K562 treated with DMSO at 1 percent for 12 hours (cell line): ENCODE measurements around the gene TUBA1C. TPM values are rescaled to one million over a fixed set of nuclear protein-coding genes. Genes with fewer than 3 reads are reported as not detected.

Experiments
- total RNA-seq: library from RNA; unstranded; fragments of 300-600 nt; gene quantifications from 2 replicates; pipeline ENCODE4 v1.2.3, GENCODE V29; 2022; ENCODE audit not compliant: insufficient read depth

Gene TUBA1C
- total RNA-seq: 697 and 747 TPM in 2 replicates

DNA sequence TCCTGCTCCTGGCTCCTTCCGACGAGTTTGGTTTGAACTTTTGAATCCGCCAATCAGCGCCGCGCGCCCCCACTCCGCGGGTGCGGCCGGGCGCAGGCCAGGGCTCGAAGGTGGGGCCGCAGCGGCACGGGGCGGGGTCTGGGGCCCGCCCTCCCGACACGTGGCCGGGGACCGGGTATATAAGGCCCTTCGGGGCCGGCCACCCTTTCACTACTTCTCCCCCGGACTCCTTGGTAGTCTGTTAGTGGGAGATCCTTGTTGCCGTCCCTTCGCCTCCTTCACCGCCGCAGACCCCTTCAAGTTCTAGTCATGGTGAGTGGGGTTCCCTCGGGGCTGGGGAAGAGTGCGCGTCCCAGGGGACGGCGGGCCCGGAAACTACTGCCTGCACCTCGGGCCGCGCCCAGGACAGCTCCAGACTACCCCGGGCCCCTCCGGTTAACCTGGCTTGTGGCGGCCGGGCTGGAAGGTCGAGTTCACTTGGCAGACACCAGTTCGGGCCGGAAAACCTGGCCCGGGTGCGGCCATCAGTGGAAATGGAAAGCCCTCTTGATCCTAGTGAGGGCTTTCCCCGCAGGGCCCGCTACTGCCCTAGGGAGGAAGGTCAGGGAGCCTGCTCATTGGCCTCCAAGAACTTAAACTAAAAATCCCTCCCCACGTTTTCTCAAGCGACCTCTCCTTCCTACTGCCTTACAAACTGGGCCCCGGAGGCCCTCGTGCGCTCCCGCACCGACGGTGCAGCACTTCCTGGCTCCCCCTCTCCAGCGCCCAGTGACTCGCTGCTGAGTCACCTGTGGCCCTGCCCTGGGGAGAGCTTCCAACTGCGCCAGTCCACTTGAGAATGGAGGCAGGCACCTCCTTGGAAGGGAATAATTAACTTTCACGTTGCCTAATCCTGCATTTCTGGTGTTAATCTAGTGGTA lies at the start of gene TUBA1C:
Gene TUBA1C (plus strand): TSS at position 210 of the 920 bp plus-strand sequence. CDS start 100 bp downstream, at position 310.

DNA sequence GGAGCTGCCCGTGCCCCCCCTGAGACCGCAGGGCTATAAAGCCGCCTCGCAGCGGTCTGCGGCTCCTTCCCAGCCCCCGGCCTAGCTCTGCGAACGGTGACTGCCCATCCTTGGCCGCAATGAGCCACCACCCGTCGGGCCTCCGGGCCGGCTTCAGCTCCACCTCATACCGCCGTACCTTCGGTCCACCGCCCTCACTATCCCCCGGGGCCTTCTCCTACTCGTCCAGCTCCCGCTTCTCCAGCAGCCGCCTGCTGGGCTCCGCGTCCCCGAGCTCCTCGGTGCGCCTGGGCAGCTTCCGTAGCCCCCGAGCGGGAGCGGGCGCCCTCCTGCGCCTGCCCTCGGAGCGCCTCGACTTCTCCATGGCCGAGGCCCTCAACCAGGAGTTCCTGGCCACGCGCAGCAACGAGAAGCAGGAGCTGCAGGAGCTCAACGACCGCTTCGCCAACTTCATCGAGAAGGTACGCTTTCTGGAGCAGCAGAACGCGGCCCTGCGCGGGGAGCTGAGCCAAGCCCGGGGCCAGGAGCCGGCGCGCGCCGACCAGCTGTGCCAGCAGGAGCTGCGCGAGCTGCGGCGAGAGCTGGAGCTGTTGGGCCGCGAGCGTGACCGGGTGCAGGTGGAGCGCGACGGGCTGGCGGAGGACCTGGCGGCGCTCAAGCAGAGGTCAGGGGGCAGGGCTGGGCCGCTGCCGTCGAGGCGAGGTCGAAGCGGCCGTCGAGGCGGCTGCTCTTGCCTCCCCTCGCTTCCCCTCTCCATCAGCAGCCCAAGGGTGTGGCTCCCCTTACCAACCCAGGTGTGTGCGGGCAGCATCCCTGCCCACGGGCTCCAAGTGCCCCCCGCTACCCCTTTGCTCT lies 30.4 kb downstream of the TUBA1C start, which contains the start of gene PRPH:
Gene PRPH (plus strand): TSS at position 66 of the 855 bp plus-strand sequence. CDS start 54 bp downstream, at position 120.

DNA sequence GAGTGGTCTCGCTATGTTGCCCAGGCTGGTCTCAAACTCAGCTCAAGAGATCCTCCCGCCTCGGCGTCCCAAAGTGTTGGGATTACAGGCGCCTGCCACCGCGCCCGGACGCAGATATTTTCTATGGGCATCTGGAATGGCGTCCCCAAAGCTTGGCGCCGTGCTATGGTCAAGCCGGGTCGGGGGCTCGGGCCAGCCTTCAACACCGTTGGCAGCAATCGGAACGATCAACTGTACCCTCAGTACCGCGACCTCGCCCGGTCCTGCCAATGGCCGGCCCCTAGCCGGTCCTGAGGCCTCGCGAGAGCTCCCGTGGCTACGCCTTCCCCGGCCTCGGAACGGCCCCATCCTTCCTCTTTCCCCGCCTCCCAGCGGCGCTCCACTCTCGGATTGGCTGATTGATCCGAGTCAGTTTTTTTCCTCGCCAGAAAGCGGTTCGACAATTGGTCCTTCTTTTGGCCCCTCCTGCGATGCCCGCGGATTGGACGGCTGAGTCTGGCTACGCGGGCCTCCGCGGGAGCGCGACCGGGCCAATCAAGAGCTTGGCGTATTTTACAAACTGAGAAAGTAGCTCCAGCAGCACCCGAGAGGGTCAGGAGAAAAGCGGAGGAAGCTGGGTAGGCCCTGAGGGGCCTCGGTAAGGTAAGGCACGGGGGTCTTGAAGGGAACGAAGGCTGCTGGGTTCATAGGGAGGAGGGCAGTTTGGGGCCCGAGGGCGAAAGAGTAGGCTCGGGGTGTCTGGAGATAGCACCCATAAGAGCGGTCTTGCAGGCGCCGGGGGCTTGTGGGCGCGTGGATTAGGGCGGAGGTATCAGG lies 58.0 kb downstream of the TUBA1C start, which contains the start of gene TROAP:
Gene TROAP (plus strand): TSS at position 548 of the 816 bp plus-strand sequence. CDS start 354 bp downstream, outside the sequence.

Other genes with a start within 250 kb of the TUBA1C start
- 58.2 and 84.6 TPM in 2 replicates for gene PRKAG1, start 246.3 kb upstream of the TUBA1C start, total RNA-seq
- 7.2 and 74.6 TPM in 2 replicates for gene KMT2D, start 204.3 kb upstream of the TUBA1C start, total RNA-seq
- gene RHEBL1, start 195.1 kb upstream of the TUBA1C start, total RNA-seq: 22.2 and 32.9 TPM in 2 replicates
- gene DHH, start 170.3 kb upstream of the TUBA1C start, total RNA-seq: 1.2 and 1.8 TPM in 2 replicates
- gene LMBR1L, start 154.2 kb upstream of the TUBA1C start, total RNA-seq: 31.8 and 42.0 TPM in 2 replicates
- gene TUBA1B, start 133.7 kb upstream of the TUBA1C start, total RNA-seq: 2,187 and 2,718 TPM in 2 replicates
- gene TUBA1A, start 76.0 kb upstream of the TUBA1C start, total RNA-seq: 37.1 and 40.4 TPM in 2 replicates
- 1.1 and 3.9 TPM in 2 replicates for gene PRPH, start 30.1 kb downstream of the TUBA1C start, total RNA-seq
- 38.7 and 76.7 TPM in 2 replicates for gene TROAP, start 58.2 kb downstream of the TUBA1C start, total RNA-seq
- 1.9 and 3.1 TPM in 2 replicates for gene C1QL4, start 72.1 kb downstream of the TUBA1C start, total RNA-seq
- 0.19 TPM in 1 of 2 replicates, not detected in the other for gene DNAJC22, start 81.8 kb downstream of the TUBA1C start, total RNA-seq
- 11.1 and 28.0 TPM in 2 replicates for gene SPATS2, start 102.4 kb downstream of the TUBA1C start, total RNA-seq